Testis (tissue), 2 donors: ENCODE results near the gene TPR.

ENCODE experiments used
- CTCF ChIP-seq, 3 experiments: fragments of 450-650 bp in 2 of 3; fragments of 200-600 bp in 1 of 3; sonication (generic) in 1 of 3; IDR thresholded peaks; one replicate each; pipeline ENCODE4 v1.5.1; 2016 to 2019; ENCODE audit warnings: antibody characterized with exemption in 3 of 3, mild to moderate bottlenecking in 2 of 3, moderate library complexity in 1 of 3
- POLR2A ChIP-seq: fragments of 450-650 bp; IDR thresholded peaks from one replicate; pipeline ENCODE4 v1.6.1; 2017; ENCODE audit warnings: antibody characterized with exemption, mild to moderate bottlenecking, moderate library complexity

- peak in 1 of 3 experiments; percentile 39 for TF ChIP-seq CTCF (IDR thresholded peaks at IDR 0.05)
- no peak for TF ChIP-seq POLR2A
Observed at GRCh38 chr1:186304982-186305949, 69.8 kb downstream of the TPR start.
